SU-DHL-6 (cell line): ENCODE measurements around the gene RPL18.

ENCODE experiments used
- CTCF ChIP-seq: fragments of 200-600 bp; sonication (generic); IDR thresholded peaks from one replicate; pipeline ENCODE4 v1.5.1; 2017; ENCODE audit warnings: antibody characterized with exemption, mild to moderate bottlenecking, low read length, moderate library complexity; ENCODE audit not compliant: insufficient read depth, poor library complexity, severe bottlenecking
- EZH2phosphoT487 ChIP-seq: fragments of 200-600 bp; sonication (generic), shearing (Covaris generic); conservative IDR thresholded peaks from 2 replicates; pipeline ENCODE4 v1.6.1; 2018; ENCODE audit warnings: mild to moderate bottlenecking, antibody characterized with exemption, low read length, moderate library complexity, mixed read lengths

- TF ChIP-seq EZH2phosphoT487 (no peak), CTCF (no peak)
Measured at GRCh38 chr19:48598996-48599700, 19.8 kb downstream of the RPL18 start.
